Pancreas (tissue), 10 donors: ENCODE results near the gene SMIM14. TPM values are rescaled to one million over a fixed set of nuclear protein-coding genes. Genes with fewer than 3 reads are reported as not detected.

Experiments used
- ATAC-seq, 4 donors: fragments of 200-7000 bp; cut with Tn5 transposase; one replicate each; pipeline versions ENCODE4 v1.8.0 to v1.9.1; 2020; ENCODE audit warnings: mild to moderate bottlenecking in 4 of 4, moderate library complexity in 4 of 4
- DNase-seq, 6 donors: peaks; one replicate each; pipeline ENCODE4 v3.0.0-alpha.2; 2020
- FAIRE-seq: peaks from 2 replicates; lab custom pipeline; 2012; peaks lifted over from hg19 to GRCh38; lab: Jason Lieb, UNC
- H3K27ac ChIP-seq, 4 donors: fragments of 200-600 bp; sonication (generic); 1 replicate in 3 of 4; 2 replicates in 1 of 4; pipeline versions ENCODE4 v1.5.0 to v1.8.0; 2020
- H3K27me3 ChIP-seq, 4 donors: fragments of 200-600 bp; one replicate each; pipeline ENCODE4 v1.8.0; 2021
- H3K36me3 ChIP-seq, 3 donors: fragments of 200-600 bp; sonication (generic) in 1 of 3; one replicate each; pipeline versions ENCODE4 v1.5.0 to v1.8.0; 2020 to 2021
- H3K4me1 ChIP-seq, 3 donors: fragments of 200-600 bp; one replicate each; pipeline ENCODE4 v1.8.0; 2021
- H3K4me3 ChIP-seq, 4 donors: fragments of 200-600 bp; sonication (generic) in 2 of 4; one replicate each; pipeline versions ENCODE4 v1.5.0 to v1.8.0; 2020 to 2021
- H3K9me3 ChIP-seq, 4 donors: fragments of 200-600 bp; one replicate each; pipeline ENCODE4 v1.8.0; 2021
- CTCF ChIP-seq, 4 donors: fragments of 200-600 bp; sonication (generic) in 3 of 4; IDR thresholded peaks; one replicate each; pipeline versions ENCODE4 v1.5.0 to v1.8.0; 2021; ENCODE audit warnings: antibody characterized with exemption in 4 of 4
- WGBS, 2 donors: extraction: QIAGEN DNeasy Blood & Tissue Kit; methylation state at CpG; one replicate each; pipeline ENCODE4 v1.1.7; 2013; 5-methylcytosine and 5-hydroxymethylcytosine counted together
- intact Hi-C, 3 donors: fragments of 100-400 bp; cut with DNase I; formaldehyde crosslinking; loops; one replicate each; pipeline versions ENCODE4 v1.11.1 to v1.14.2; 2022
- polyA plus RNA-seq, 2 donors: library from polyadenylated mRNA; stranded (reverse); fragments of 200-250 nt; gene quantifications; one replicate each; pipeline ENCODE4 v1.2.3, GENCODE V29; 2013
- total RNA-seq, 6 donors: library from RNA; stranded (reverse); fragmentation: NEBNext Ultra II Directional in 4 of 6; extraction: Animal tissue kit (Norgen Biotek cat#: 25700) in 4 of 6; gene quantifications; one replicate each; pipeline versions ENCODE4 v1.2.1 to v1.2.4, GENCODE V29; 2021 to 2023
- donor health status: healthy with polysubstance abuse.
- donor health status: DM: no; HTN: no; CAD: no; lungs with moderate emphysema.
- donor health status: DM: no; HTN: no; CAD: no.
- donor health status: control.
- donor health status: control.
- donor health status: Bipolar disorder and iron deficiency.
- donor health status: DM: yes; HTN: yes; CAD: no.
- donor health status: DM: no; HTN: no; CAD: no.
- donor health status: DM: no; HTN: no; CAD: no.
- donor health status: DM: yes; HTN: yes; CAD: no.

Gene SMIM14
- total and polyA plus RNA-seq, 8 donors, result 14.3 to 53.6 (median 44.5) TPM

- Histone ChIP-seq H3K36me3 (no peaks in the 10 kb centered on the region), H3K4me3 (no peak overlapping the region), H3K9me3 (no peaks in the 10 kb centered on the region), H3K27me3 (no peaks in the 10 kb centered on the region), H3K4me1 (no peaks in the 10 kb centered on the region), H3K27ac (no peak overlapping the region)
- WGBS, 2 donors, result 73 to 75% methylated on average over 2 of the region's 2 CpGs
- intact Hi-C loops, result no loop called here
- FAIRE-seq (no peak), ATAC-seq (no peak), DNase-seq (no peak)
- no peak for TF ChIP-seq CTCF (IDR thresholded peaks at IDR 0.05)
Measured at GRCh38 chr4:39668887-39669286, 30.2 kb upstream of the SMIM14 start.

- Histone ChIP-seq H3K4me3 (no peak overlapping the region), H3K27me3 (no peaks in the 10 kb centered on the region), H3K36me3 (no peaks in the 10 kb centered on the region), H3K4me1 (no peaks in the 10 kb centered on the region), H3K27ac (no peak overlapping the region), H3K9me3 (no peaks in the 10 kb centered on the region)
- TF ChIP-seq CTCF (IDR thresholded peaks at IDR 0.05), result no peak
- ATAC-seq (no peak), DNase-seq (no peak), FAIRE-seq (no peak)
- intact Hi-C loops, result no loop called here
- 47 to 51% methylated on average over 1 of the region's 1 CpG for WGBS, 2 donors
Measured at GRCh38 chr4:39667706-39668105, 29.0 kb upstream of the SMIM14 start.

GRCh38 chr4:39664828-39665731 lies 26.4 kb upstream of the SMIM14 start:
- H3K4me1 ChIP-seq, result no peaks in the 10 kb centered on the region
- TF ChIP-seq CTCF (IDR thresholded peaks at IDR 0.05), result no peak
- no peak overlapping the region for H3K4me3 ChIP-seq
- FAIRE-seq, result no peak
- no peaks in the 10 kb centered on the region for H3K27me3 ChIP-seq
- no peak overlapping the region for H3K27ac ChIP-seq
- WGBS, 2 donors, result 57 to 61% methylated on average over 3 of the region's 3 CpGs
- no peak for DNase-seq
- no peaks in the 10 kb centered on the region for H3K36me3 ChIP-seq
- no peaks in the 10 kb centered on the region for H3K9me3 ChIP-seq
- ATAC-seq, result no peak
- intact Hi-C loops, result no loop called here

GRCh38 chr4:39662683-39663082 lies 24.0 kb upstream of the SMIM14 start:
- intact Hi-C loops, result no loop called here
- H3K9me3 ChIP-seq, result no peaks in the 10 kb centered on the region
- no peak overlapping the region for H3K4me3 ChIP-seq
- no peak for FAIRE-seq
- H3K4me1 ChIP-seq, result no peaks in the 10 kb centered on the region
- H3K27me3 ChIP-seq, result no peaks in the 10 kb centered on the region
- H3K36me3 ChIP-seq, result no peaks in the 10 kb centered on the region
- WGBS, 2 donors, result 83 to 84% methylated on average over 7 of the region's 7 CpGs
- no peak for TF ChIP-seq CTCF (IDR thresholded peaks at IDR 0.05)
- no peak for ATAC-seq
- DNase-seq, result no peak
- H3K27ac ChIP-seq, result no peak overlapping the region

- ATAC-seq (no peak), FAIRE-seq (no peak), DNase-seq (no peak)
- H3K27ac ChIP-seq, result no peak overlapping the region
- intact Hi-C loops, result no loop called here
- H3K27me3 ChIP-seq, result no peaks in the 10 kb centered on the region
- no peaks in the 10 kb centered on the region for H3K9me3 ChIP-seq
- TF ChIP-seq CTCF (IDR thresholded peaks at IDR 0.05), result no peak
- no peaks in the 10 kb centered on the region for H3K36me3 ChIP-seq
- peaks cover 0 to 1% (median 0%) of the 10 kb centered on the region in 3 donors for H3K4me1 ChIP-seq
- no peak overlapping the region for H3K4me3 ChIP-seq
- 87 to 90% methylated on average over 6 of the region's 6 CpGs for WGBS, 2 donors
Measured at GRCh38 chr4:39660757-39661156, 22.1 kb upstream of the SMIM14 start.
